ENCODE results near the gene GINS1. TPM values are rescaled to one million over a fixed set of nuclear protein-coding genes. Genes with fewer than 3 reads are reported as not detected.

GINS1 gene
- total and polyA plus RNA-seq, 2 experiments from 2014 or later = 32.0 to 65.4 TPM

GRCh38 chr20:25469558-25469957 is 62.1 kb downstream of the GINS1 start:
- H3K27ac Mint-ChIP-seq = peak overlapping the region; percentile 56; the same call in 1 of the 2 replicates
- no peaks in the 10 kb centered on the region for H3K36me3 ChIP-seq (ENCODE audit: insufficient read depth)
- peak; percentile 22; the same call in 2 of the 3 replicates for ATAC-seq

DNA sequence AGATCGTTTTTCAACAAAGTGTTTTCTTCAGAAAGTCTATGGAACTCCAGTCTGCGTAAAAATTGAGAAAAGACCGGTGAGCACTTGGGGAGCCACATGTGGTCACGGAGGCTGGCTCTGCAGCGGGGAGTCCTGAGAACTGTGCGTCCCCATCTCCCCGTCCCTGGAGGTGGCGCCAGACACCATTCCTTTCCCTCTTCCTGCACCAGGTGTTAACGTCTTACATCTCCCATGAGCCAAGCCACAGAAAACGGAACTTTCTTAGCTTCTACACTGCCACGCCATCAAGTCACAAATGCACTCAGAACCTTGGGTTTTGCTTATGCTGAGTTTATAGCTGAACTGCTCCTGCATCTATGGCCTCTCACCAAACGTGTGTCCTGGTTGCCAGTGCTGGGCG is 62.6 kb downstream of the GINS1 start:
- Histone ChIP-seq H3K79me2 (replicated peaks; ENCODE audit: insufficient read depth) (no peaks in the 10 kb centered on the region), H3K9me2 (ENCODE audit: insufficient read depth) (no peaks in the 10 kb centered on the region), H3K4me1 (ENCODE audit: insufficient read depth) (no peaks in the 10 kb centered on the region), H3K27ac (ENCODE audit: low read depth) (peak overlapping the region; percentile 56; the same call in 1 of the 2 replicates), H3K4me3 (no peak overlapping the region), H3K27me3 (ENCODE audit: insufficient read depth) (no peaks in the 10 kb centered on the region), H3K4me2 (no peak overlapping the region), H3F3A (replicated peaks; ENCODE audit: low read depth) (no peaks in the 10 kb centered on the region), H4K20me1 (replicated peaks; ENCODE audit: insufficient read depth) (peaks cover 4% of the 10 kb centered on the region), H2AFZ (no peak overlapping the region), H3K36me3 (ENCODE audit: insufficient read depth) (no peaks in the 10 kb centered on the region)
- DNase-seq (ENCODE audit: low spot score) (peak; percentile 86), ATAC-seq (peak; percentile 99)
- Mint-ChIP-seq H3K4me3 (no peak overlapping the region), H3K36me3 (ENCODE audit: low read depth) (peaks cover 62% of the 10 kb centered on the region), H3K9me3 (no peaks in the 10 kb centered on the region; the same call in 2 of the 3 replicates), H3K4me1 (peaks cover 3% of the 10 kb centered on the region; the same call in 2 of the 3 replicates), H3K27ac (peak overlapping the region; percentile 56), H3K27me3 (ENCODE audit: insufficient read depth, low read depth, poor library complexity) (peaks cover 6% of the 10 kb centered on the region)
- TF ChIP-seq NANOG (IDR thresholded peaks at IDR 0.05; ENCODE audit: borderline replicate concordance) (no peak), ZNF114 (CRISPR knock-in tag; IDR thresholded peaks at IDR 0.05) (no peak), CTCF (conservative IDR thresholded peaks at IDR 0.05; ENCODE audit: low read depth in 2 of 2) (peak; percentile 78 to 91), JUNB (IDR thresholded peaks at IDR 0.05; ENCODE audit: unreplicated experiment) (no peak), EZH2phosphoT487 (IDR thresholded peaks at IDR 0.05; ENCODE audit: unreplicated experiment) (no peak), EZH2 (IDR thresholded peaks at IDR 0.05; ENCODE audit: low read depth, unreplicated experiment) (no peak), REST (IDR thresholded peaks at IDR 0.05; ENCODE audit: unreplicated experiment) (no peak)

More at GRCh38 chr20:25469558-25469957, 62.1 kb downstream of the GINS1 start:
- Mint-ChIP-seq H3K4me3 (no peak overlapping the region), H3K36me3 (ENCODE audit: low read depth) (peaks cover 67% of the 10 kb centered on the region), H3K4me1 (peaks cover 3% of the 10 kb centered on the region; the same call in 2 of the 3 replicates), H3K9me3 (no peaks in the 10 kb centered on the region; the same call in 2 of the 3 replicates), H3K27me3 (ENCODE audit: insufficient read depth, low read depth, poor library complexity) (peaks cover 8% of the 10 kb centered on the region)
- H3F3A ChIP-seq (replicated peaks; ENCODE audit: low read depth) = no peaks in the 10 kb centered on the region
- H3K79me2 ChIP-seq (replicated peaks; ENCODE audit: insufficient read depth) = no peaks in the 10 kb centered on the region
- no peak overlapping the region for H3K27ac ChIP-seq (ENCODE audit: low read depth)
- no peak overlapping the region for H3K4me2 ChIP-seq
- no peaks in the 10 kb centered on the region for H3K4me1 ChIP-seq (ENCODE audit: insufficient read depth)
- H2AFZ ChIP-seq = no peak overlapping the region
- no peaks in the 10 kb centered on the region for H3K27me3 ChIP-seq (ENCODE audit: insufficient read depth)
- peaks cover 4% of the 10 kb centered on the region for H4K20me1 ChIP-seq (replicated peaks; ENCODE audit: insufficient read depth)
- TF ChIP-seq STAT1 (IDR thresholded peaks at IDR 0.05; ENCODE audit: unreplicated experiment) (no peak), ETS1 (IDR thresholded peaks at IDR 0.05) (no peak), ZNF114 (CRISPR knock-in tag; IDR thresholded peaks at IDR 0.05) (no peak), EZH2phosphoT487 (IDR thresholded peaks at IDR 0.05; ENCODE audit: unreplicated experiment) (no peak), EZH2 (IDR thresholded peaks at IDR 0.05; ENCODE audit: low read depth, unreplicated experiment) (no peak)
- no peaks in the 10 kb centered on the region for H3K9me2 ChIP-seq (ENCODE audit: insufficient read depth)
- DNase-seq (ENCODE audit: low spot score) = no peak
- no peak overlapping the region for H3K4me3 ChIP-seq
